GM23248 (cell line): ENCODE data around the gene CCR1. TPM values are rescaled to one million over a fixed set of nuclear protein-coding genes. Genes with fewer than 3 reads are reported as not detected.

Experiments
- DNase-seq: peaks from one replicate; pipeline ENCODE4 v3.0.0-alpha.2; 2015
- H2AFZ ChIP-seq: fragments of 200-600 bp; sonication (generic); 2 replicates; pipeline ENCODE4 v1.6.1; 2016; ENCODE audit warnings: antibody characterized with exemption
- H3F3A ChIP-seq: fragments of 200-600 bp; sonication (generic); 2 replicates; pipeline ENCODE4 v1.6.1; 2016; ENCODE audit warnings: mild to moderate bottlenecking, antibody characterized with exemption, mixed run types; ENCODE audit not compliant: insufficient read depth
- H3K27ac ChIP-seq: fragments of 200-600 bp; sonication (generic); 2 replicates; pipeline ENCODE4 v1.5.1; 2016; ENCODE audit warnings: mild to moderate bottlenecking
- H3K27me3 ChIP-seq: fragments of 200-600 bp; sonication (generic); replicated peaks from 2 replicates; pipeline ENCODE4 v1.6.1; 2016; ENCODE audit warnings: mild to moderate bottlenecking; ENCODE audit not compliant: insufficient read depth
- H3K36me3 ChIP-seq: fragments of 200-600 bp; sonication (generic); 2 replicates; pipeline ENCODE4 v1.6.1; 2016; ENCODE audit warnings: low read depth, mild to moderate bottlenecking
- H3K4me1 ChIP-seq: fragments of 200-600 bp; sonication (generic); 2 replicates; pipeline ENCODE4 v1.6.1; 2016; ENCODE audit warnings: mild to moderate bottlenecking; ENCODE audit not compliant: insufficient read depth
- H3K4me2 ChIP-seq: fragments of 200-600 bp; sonication (generic); one replicate; pipeline ENCODE4 v1.6.1; 2016; ENCODE audit warnings: mild to moderate bottlenecking; ENCODE audit not compliant: unreplicated experiment
- H3K4me3 ChIP-seq: fragments of 200-600 bp; sonication (generic); 2 replicates; pipeline ENCODE4 v1.5.1; 2016; ENCODE audit warnings: mild to moderate bottlenecking
- H3K79me2 ChIP-seq: fragments of 200-600 bp; sonication (generic); 2 replicates; pipeline ENCODE4 v1.6.1; 2016; ENCODE audit warnings: mild to moderate bottlenecking; ENCODE audit not compliant: insufficient read depth
- H3K9ac ChIP-seq: fragments of 200-600 bp; sonication (generic); 2 replicates; pipeline ENCODE4 v1.6.1; 2016; ENCODE audit warnings: mild to moderate bottlenecking
- H3K9me2 ChIP-seq: fragments of 200-600 bp; sonication (generic); 2 replicates; pipeline ENCODE4 v1.6.1; 2016; ENCODE audit warnings: mixed run types, mild to moderate bottlenecking, moderate library complexity; ENCODE audit not compliant: insufficient read depth
- H3K9me3 ChIP-seq: fragments of 200-600 bp; sonication (generic); one replicate; pipeline ENCODE4 v1.6.1; 2017; ENCODE audit warnings: low read depth
- H4K20me1 ChIP-seq: fragments of 200-600 bp; sonication (generic); 2 replicates; pipeline ENCODE4 v1.6.0; 2016; ENCODE audit not compliant: insufficient read depth
- EZH2 ChIP-seq: fragments of 200-600 bp; sonication (generic); IDR thresholded peaks from 2 replicates; pipeline ENCODE4 v1.6.1; 2018; ENCODE audit warnings: antibody characterized with exemption, mild to moderate bottlenecking; ENCODE audit not compliant: insufficient read depth, poor library complexity, severe bottlenecking
- EZH2phosphoT487 ChIP-seq: fragments of 200-600 bp; sonication (generic); IDR thresholded peaks from 2 replicates; pipeline ENCODE4 v1.6.1; 2018; ENCODE audit warnings: antibody characterized with exemption, moderate library complexity, mild to moderate bottlenecking, low read depth; ENCODE audit not compliant: insufficient read depth
- WGBS, 2 experiments: methylation state at CpG; one replicate each; pipeline ENCODE4 v1.1.6; 2015 to 2017; ENCODE audit warnings: low lambda C conversion rate in 2 of 2, low coverage in 1 of 2; ENCODE audit errors: missing lambda C conversion rate in 2 of 2; 5-methylcytosine and 5-hydroxymethylcytosine counted together
- in situ Hi-C: fragments of 300-500 bp; cut with MboI; formaldehyde crosslinking; loops from 2 replicates; pipeline ENCODE4 v1.15.0; 2020
- polyA plus RNA-seq: library from polyadenylated mRNA; unstranded; fragments of >200 nt; fragmentation: Nextera tagmentation; extraction: Ambion mirVana; gene quantifications from 2 replicates; pipeline ENCODE4 v1.2.1, GENCODE V29; 2016
- total RNA-seq: library from RNA; depleted of rRNA; stranded (reverse); fragments of >200 nt; shearing (Covaris generic); gene quantifications from 2 replicates; pipeline ENCODE4 v1.2.3, GENCODE V29; 2014

CCR1 gene
- total and polyA plus RNA-seq, 2 experiments from 2014 or later, result not detected

DNA sequence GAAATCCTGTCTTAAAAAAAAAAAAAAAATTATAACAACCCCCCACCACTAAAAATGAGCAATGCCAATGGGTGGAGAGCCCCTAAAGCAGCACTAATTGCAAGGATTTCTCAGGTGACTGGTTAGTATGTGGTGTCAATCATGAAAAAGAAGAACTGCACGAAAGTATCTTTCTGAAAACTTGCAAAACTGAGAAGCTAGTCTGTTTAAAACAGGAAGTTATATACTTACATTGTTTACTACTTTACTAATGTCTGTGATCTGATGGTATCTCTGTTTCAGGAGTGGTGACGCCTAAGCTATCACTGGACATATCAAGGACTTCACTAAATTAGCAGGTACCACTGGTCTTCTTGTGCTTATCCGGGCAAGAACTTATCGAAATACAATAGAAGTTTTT is 34.0 kb upstream of the CCR1 start, which contains the start of gene CCR3:
Gene CCR3, plus strand, starts transcription at position 341 of the 400 bp plus-strand sequence. CDS start 22,699 bp downstream, outside the sequence.
- Histone ChIP-seq H3K9me3 (no peaks in the 10 kb centered on the region), H4K20me1 (no peaks in the 10 kb centered on the region), H3K36me3 (no peaks in the 10 kb centered on the region), H3K9ac (no peak within 1 kb of the TSS), H3K79me2 (no peaks in the 10 kb centered on the region), H3K9me2 (no peaks in the 10 kb centered on the region), H3K4me3 (no peak within 1 kb of the TSS), H3K27ac (no peak within 1 kb of the TSS), H3F3A (no peaks in the 10 kb centered on the region), H3K4me1 (no peaks in the 10 kb centered on the region), H3K4me2 (no peak within 1 kb of the TSS), H3K27me3 (peaks cover 28% of the 10 kb centered on the region; the same call in 1 of the 2 replicates), H2AFZ (no peak within 1 kb of the TSS)
- in situ Hi-C loops, result no loop called here
- TF ChIP-seq EZH2, result no peak
- TF ChIP-seq EZH2phosphoT487, result no peak
- DNase-seq, result no peak
- 55 to 57% methylated on average over 4 of the region's 4 CpGs for whole genome bisulfite sequencing, 2 experiments

DNA sequence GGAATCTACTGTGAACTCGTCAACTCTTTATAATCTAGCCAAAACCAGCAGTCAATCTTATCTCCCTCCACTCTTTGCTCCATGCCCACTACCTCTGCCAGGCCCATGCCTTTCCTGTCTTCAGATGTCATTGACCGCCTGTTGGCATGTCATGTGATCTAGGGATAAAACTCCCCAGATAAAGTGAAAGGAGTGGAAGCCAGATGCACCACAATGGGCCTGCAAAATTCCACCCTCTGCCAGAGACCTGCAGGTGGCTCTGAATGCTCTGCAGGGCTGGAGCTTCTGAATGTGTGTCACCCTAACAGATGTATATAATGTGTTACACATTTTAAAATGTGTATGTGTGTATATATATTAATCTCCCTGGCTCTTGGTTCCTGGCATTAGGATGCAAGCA is 31.8 kb upstream of the CCR1 start:
- in situ Hi-C loops, result no loop called here
- peaks cover 28% of the 10 kb centered on the region for H3K27me3 ChIP-seq
- H3F3A ChIP-seq, result no peaks in the 10 kb centered on the region
- H2AFZ ChIP-seq, result no peak overlapping the region
- TF ChIP-seq EZH2phosphoT487, result no peak
- no peak for TF ChIP-seq EZH2
- WGBS, 2 experiments, result 36 to 40% methylated on average over 2 of the region's 2 CpGs
- H3K4me2 ChIP-seq, result no peak overlapping the region
- DNase-seq, result no peak
- no peaks in the 10 kb centered on the region for H3K9me2 ChIP-seq
- no peaks in the 10 kb centered on the region for H3K9me3 ChIP-seq
- H3K9ac ChIP-seq, result no peak overlapping the region
- H3K27ac ChIP-seq, result no peak overlapping the region
- H4K20me1 ChIP-seq, result no peaks in the 10 kb centered on the region
- no peaks in the 10 kb centered on the region for H3K36me3 ChIP-seq
- no peak overlapping the region for H3K4me3 ChIP-seq
- no peaks in the 10 kb centered on the region for H3K4me1 ChIP-seq
- no peaks in the 10 kb centered on the region for H3K79me2 ChIP-seq

DNA sequence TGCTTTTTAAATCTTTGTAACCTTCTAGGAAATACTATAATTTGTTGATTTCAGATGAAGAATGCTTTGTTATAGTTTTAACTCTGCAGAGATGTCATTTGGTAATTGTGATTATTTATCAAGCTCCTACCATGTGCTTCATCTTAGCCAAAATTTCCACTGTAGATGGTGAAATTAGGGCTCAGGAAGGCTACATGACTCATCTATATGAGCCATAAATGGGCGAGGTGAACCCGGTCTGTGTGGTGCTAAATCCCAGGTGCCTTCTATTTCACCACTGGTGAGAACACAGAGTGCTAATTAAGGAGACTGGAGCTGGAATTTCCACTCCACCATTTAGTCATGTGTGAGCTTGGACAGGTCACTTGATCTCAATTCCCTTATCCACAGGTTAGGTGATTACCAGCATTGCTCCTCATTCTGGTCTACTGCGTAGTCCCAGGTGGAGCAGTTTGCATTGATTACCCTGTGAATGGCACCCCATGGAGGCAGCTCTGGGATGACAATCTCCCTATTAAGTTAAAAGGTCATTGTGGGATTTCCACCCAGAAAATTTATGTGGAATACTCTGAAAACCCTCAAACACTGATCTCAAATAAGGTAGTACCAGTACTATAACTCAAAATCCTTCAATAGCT is 31.3 kb upstream of the CCR1 start:
- no peak for TF ChIP-seq EZH2
- TF ChIP-seq EZH2phosphoT487, result no peak

DNA sequence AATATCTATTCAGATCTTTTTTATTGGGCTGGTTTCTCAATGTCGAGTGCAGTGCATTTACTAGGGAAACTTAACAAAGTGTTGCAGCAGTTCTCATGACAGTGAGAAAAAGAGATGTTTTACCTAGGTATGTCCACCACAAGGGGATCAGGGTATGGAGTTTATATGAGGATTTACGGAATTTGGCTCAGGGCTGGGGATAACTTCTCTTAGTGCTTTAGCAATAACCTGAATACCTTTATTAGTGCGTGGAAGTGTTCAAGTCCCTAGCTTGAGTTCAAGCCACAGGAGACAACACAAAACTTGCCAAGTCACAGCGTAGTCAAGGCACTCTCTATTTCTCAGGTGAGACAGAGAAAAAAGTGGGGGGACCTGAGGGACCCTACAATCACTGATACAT is 30.3 kb upstream of the CCR1 start:
- peaks cover 36% of the 10 kb centered on the region for H3K27me3 ChIP-seq

More for the DNA sequence above, 31.3 kb upstream of the CCR1 start:
- Histone ChIP-seq H3K4me3 (no peak overlapping the region), H3K4me2 (no peak overlapping the region), H3F3A (no peaks in the 10 kb centered on the region), H2AFZ (no peak overlapping the region), H3K79me2 (no peaks in the 10 kb centered on the region), H3K27ac (no peak overlapping the region), H4K20me1 (no peaks in the 10 kb centered on the region), H3K36me3 (no peaks in the 10 kb centered on the region), H3K9me2 (no peaks in the 10 kb centered on the region), H3K9ac (no peak overlapping the region), H3K9me3 (no peaks in the 10 kb centered on the region), H3K27me3 (peaks cover 31% of the 10 kb centered on the region), H3K4me1 (no peaks in the 10 kb centered on the region)
- DNase-seq, result no peak
- WGBS, 2 experiments, result 37 to 46% methylated on average over 3 of the region's 3 CpGs
- in situ Hi-C loops, result no loop called here

More for the DNA sequence above, 30.3 kb upstream of the CCR1 start:
- in situ Hi-C loops, result no loop called here
- Histone ChIP-seq H3K4me3 (no peak overlapping the region), H3K9me3 (no peaks in the 10 kb centered on the region), H3K36me3 (no peaks in the 10 kb centered on the region), H3K4me2 (no peak overlapping the region), H3F3A (no peaks in the 10 kb centered on the region), H2AFZ (no peak overlapping the region), H3K9ac (no peak overlapping the region), H4K20me1 (no peaks in the 10 kb centered on the region), H3K79me2 (no peaks in the 10 kb centered on the region), H3K4me1 (no peaks in the 10 kb centered on the region), H3K9me2 (no peaks in the 10 kb centered on the region), H3K27ac (no peak overlapping the region)
- DNase-seq, result no peak
- 37 to 56% methylated on average over 4 of the region's 4 CpGs for WGBS, 2 experiments
- TF ChIP-seq EZH2 (no peak), EZH2phosphoT487 (no peak)
